ENCODE results near the gene SFRP5. TPM values are rescaled to one million over a fixed set of nuclear protein-coding genes. Genes with fewer than 3 reads are reported as not detected.

Gene SFRP5
- total and polyA plus RNA-seq, 2 donors (not counting 3 experiments of a cell fraction or from before 2014, with no cell fraction given) = not detected

GRCh38 chr10:97738616-97739015 is 33.2 kb downstream of the SFRP5 start:
- intact Hi-C loops (cut with micrococcal nuclease) (loop anchor here (10.0 kb wide), 1 partner anchor 244 kb away; the partner anchor contains the start of genes MMS19 and UBTD1), dilution Hi-C loops (cut with MboI; ENCODE audit: extremely low pct_ligation_motif_present, low sequenced_read_pairs) (no loop called here)
- FAIRE-seq (no peak), DNase-seq (ENCODE audit: low read depth, low spot score) (no peak)
- H3K9ac ChIP-seq (replicated peaks; ENCODE audit: extremely low read depth, insufficient read depth, low read length) = no peak overlapping the region
- TF ChIP-seq POLR2A (IDR thresholded peaks at IDR 0.05; ENCODE audit: low read depth, low read length) (no peak), FOS (IDR thresholded peaks at IDR 0.05; ENCODE audit: borderline replicate concordance, insufficient read depth, low read length) (no peak), MAX (IDR thresholded peaks at IDR 0.05; ENCODE audit: insufficient read depth, insufficient read length) (no peak), JUN (IDR thresholded peaks at IDR 0.05; ENCODE audit: borderline replicate concordance, insufficient read depth, insufficient read length, low read depth) (no peak), MYC (IDR thresholded peaks at IDR 0.05; ENCODE audit: low read depth, low read length) (no peak), CTCF (IDR thresholded peaks at IDR 0.05; ENCODE audit: extremely low read depth in 1 of 2, insufficient read depth in 1 of 2, low read depth in 1 of 2, low read length in 2 of 2) (no peak), POLR2AphosphoS5 (IDR thresholded peaks at IDR 0.05; ENCODE audit: insufficient read depth, low read depth, low read length) (no peak), GATA2 (IDR thresholded peaks at IDR 0.05; ENCODE audit: insufficient read depth, insufficient read length, low read depth, low read length) (no peak), EZH2 (IDR thresholded peaks at IDR 0.05; ENCODE audit: borderline replicate concordance, low read depth, low read length, severe bottlenecking) (no peak)
- H3K9me3 ChIP-seq (replicated peaks; ENCODE audit: control insufficient read depth, insufficient read depth, low read length) = no peaks in the 10 kb centered on the region
- H3K4me3 ChIP-seq (replicated peaks in 1 of 3; ENCODE audit: insufficient read depth in 1 of 3, low read depth in 1 of 3, low read length in 3 of 3) = no peak overlapping the region
- H3K9me1 ChIP-seq (replicated peaks; ENCODE audit: control insufficient read depth, extremely low read depth, insufficient read depth, low read length) = no peaks in the 10 kb centered on the region
- CTCF ChIA-PET = interaction anchor here (1.0 kb wide), 1 partner anchor 302 kb away, joined by 3 read pairs; no protein-coding TSS in a partner anchor
- POLR2A ChIA-PET = interaction anchor here (0.7 kb wide), 1 partner anchor 72 kb away, joined by 4 read pairs; no protein-coding TSS in a partner anchor
- H4K20me1 ChIP-seq (replicated peaks; ENCODE audit: control insufficient read depth, extremely low read depth, insufficient read depth, low read length) = no peaks in the 10 kb centered on the region
- no TSS peak for BruUV-seq (replicated peaks)
- H3K27ac ChIP-seq (ENCODE audit: insufficient read depth, low read depth, low read length) = no peak overlapping the region
- H3K4me1 ChIP-seq (ENCODE audit: control insufficient read depth, extremely low read depth, insufficient read depth, low read length) = peaks cover 8% of the 10 kb centered on the region
- peaks cover 27% of the 10 kb centered on the region for H3K79me2 ChIP-seq (ENCODE audit: control insufficient read depth, insufficient read depth, low read length)
- no peak overlapping the region for H2AFZ ChIP-seq (ENCODE audit: low read depth, low read length)
- H3K4me2 ChIP-seq (ENCODE audit: insufficient read depth, low read length) = no peak overlapping the region
- peaks cover 0 to 1% of the 10 kb centered on the region in 2 experiments for H3K36me3 ChIP-seq (ENCODE audit: control insufficient read depth in 2 of 2, extremely low read depth in 1 of 2, insufficient read depth in 2 of 2, low read length in 2 of 2)
- H3K27me3 ChIP-seq (ENCODE audit: control insufficient read depth in 2 of 2, insufficient read depth in 2 of 2, low read length in 2 of 2) = no peaks in the 10 kb centered on the region

Data from endothelial cell of umbilical vein (primary cell).